ENCODE data around the gene FOXL1. TPM values are rescaled to one million over a fixed set of nuclear protein-coding genes. Genes with fewer than 3 reads are reported as not detected.

FOXL1 gene
- total RNA-seq, 2 experiments from 2014 or later = not detected

DNA sequence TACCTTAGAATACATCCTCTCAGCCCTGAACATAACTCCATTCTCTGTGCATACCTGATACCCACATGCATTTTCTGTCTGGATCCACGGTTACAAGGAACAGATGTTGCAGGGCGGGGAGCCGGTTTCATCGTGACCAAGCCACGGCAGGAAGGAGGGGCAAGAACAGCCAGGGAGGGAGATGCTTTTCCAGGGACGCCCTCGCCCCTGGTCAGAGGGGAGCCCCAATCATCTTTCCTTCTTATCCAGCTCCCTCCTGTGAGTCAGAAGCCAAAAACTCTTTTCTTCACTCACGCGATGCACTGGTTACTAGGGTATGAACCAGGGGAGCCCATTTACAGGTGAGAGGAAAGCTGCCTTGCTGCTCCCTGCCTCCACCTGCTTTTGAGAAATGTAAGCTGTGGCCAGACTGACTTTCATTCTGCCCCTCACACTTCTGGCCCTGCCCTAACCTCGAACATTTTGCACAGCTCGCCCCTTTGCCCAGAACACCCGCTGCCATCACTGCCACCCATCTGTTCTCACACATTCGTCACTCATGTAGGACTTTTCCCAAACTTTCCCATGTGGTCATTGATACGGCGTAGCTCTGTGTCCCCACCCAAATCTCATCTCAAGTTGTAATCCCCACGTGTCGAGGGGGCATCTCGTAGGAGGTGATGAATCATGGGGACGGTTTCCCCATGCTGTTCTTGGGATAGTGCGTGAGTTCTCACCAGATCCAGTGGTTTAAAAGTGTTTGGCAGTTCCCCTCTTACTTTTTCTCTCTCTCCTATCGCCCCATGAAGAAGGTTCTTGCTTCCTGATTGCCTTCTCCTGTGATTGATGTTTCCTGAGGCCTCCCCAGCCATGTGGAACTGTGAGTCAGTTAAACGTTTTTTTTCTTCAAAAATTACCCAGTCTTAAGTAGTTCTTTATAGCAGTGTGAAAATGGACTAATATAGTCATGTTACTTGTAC, 20.5 kb downstream of the FOXL1 start:
- DNase-seq = no peak
- Mint-ChIP-seq H3K36me3 (ENCODE audit: low read depth) (no peaks in the 10 kb centered on the region), H3K4me3 (no peak overlapping the region), H3K9me3 (no peaks in the 10 kb centered on the region), H3K27ac (no peak overlapping the region), H3K4me1 (no peaks in the 10 kb centered on the region), H3K27me3 (peaks cover 35% of the 10 kb centered on the region)
- ChIA-PET POLR2A (no interaction called here), CTCF (no interaction called here)

DNA sequence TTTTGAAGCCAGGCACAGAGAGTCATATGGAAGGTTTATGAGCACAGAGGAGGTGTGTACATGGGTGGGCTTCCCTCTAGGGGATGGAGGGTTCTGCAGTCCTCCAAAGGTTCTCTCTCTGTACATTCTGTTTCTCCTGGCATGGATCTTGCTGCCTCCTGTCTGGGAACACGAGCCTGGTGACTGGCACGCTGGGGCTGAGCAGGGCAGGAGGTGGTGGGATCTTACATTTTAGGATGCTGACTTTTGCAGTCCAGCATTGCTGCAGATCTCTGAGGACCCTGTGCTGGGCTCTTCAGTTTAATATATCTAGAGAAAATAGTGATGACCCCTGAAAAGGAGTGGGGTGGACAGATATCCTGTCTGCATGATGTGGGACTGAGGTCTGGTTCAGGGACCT, 23.0 kb downstream of the FOXL1 start:
- Mint-ChIP-seq H3K27me3 (peaks cover 31% of the 10 kb centered on the region), H3K27ac (no peak overlapping the region), H3K9me3 (no peaks in the 10 kb centered on the region), H3K4me3 (no peak overlapping the region), H3K4me1 (peaks cover 13% of the 10 kb centered on the region), H3K36me3 (ENCODE audit: low read depth) (no peaks in the 10 kb centered on the region)
- no peak for DNase-seq
- ChIA-PET CTCF (no interaction called here), POLR2A (no interaction called here)

DNA sequence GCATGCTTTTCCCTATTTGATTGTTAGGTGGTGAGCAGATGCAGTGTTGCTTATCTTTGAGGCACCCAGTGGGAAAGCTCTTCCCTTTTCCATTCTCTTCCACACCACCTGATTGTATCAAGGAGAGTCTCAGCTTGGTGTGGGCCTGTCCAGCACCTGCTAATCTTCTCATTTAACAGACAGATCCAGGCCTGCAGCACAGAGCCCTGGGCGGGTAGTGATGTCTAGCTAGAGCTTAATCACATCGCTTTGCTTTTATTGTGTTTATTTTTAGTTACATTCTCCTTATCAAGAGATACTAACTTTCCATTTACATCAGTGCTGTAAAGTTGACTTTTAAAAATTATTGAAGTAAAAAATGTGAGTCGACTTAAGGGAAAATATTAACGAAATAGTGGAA, 24.2 kb downstream of the FOXL1 start:
- Mint-ChIP-seq H3K36me3 (ENCODE audit: low read depth) (no peaks in the 10 kb centered on the region), H3K9me3 (no peaks in the 10 kb centered on the region), H3K4me3 (no peak overlapping the region), H3K27ac (no peak overlapping the region), H3K4me1 (peaks cover 13% of the 10 kb centered on the region), H3K27me3 (peaks cover 31% of the 10 kb centered on the region)
- CTCF ChIA-PET = no interaction called here
- no peak for DNase-seq
- POLR2A ChIA-PET = no interaction called here

DNA sequence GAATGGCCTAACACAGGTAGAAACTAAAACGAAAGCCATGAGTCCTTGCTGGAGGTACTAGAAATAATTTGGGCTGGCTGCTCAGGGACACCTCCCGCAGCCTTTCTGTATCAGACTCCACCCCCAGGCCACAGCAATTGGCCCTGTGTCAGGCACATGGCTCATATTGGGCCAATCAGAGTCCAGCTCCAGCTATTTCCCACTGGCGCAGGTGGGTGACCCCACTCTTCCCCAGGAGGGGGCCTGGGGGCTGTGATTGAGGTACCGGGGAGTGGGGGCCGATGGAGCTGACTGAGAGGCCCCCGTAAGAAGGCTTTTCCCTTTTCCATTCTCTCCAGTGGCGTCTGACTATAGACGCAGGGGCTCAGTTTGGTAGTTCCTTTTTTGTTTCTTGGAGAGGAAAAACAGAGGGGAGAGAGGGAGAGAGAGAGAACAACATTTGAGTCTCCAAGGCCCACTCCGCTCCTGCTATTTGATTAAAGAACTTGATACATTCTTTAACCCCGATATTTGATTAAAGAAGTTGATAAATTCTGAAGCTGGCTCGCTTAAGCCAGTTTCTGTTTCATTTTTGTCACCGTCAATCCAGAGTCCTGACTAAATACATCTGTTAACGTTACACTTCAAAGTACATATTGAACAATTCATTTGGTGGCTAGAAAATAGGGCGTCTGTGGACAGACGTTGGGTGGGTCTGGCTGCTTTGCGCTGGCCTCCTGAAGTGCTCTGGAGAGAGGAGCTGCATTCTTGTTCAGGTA, 26.3 kb downstream of the FOXL1 start:
- CTCF ChIA-PET = interaction anchor here (0.6 kb wide), 1 partner anchor 52 kb away, joined by 4 read pairs; no protein-coding TSS in a partner anchor
- peak overlapping the region; percentile 73 for H3K4me3 Mint-ChIP-seq

DNA sequence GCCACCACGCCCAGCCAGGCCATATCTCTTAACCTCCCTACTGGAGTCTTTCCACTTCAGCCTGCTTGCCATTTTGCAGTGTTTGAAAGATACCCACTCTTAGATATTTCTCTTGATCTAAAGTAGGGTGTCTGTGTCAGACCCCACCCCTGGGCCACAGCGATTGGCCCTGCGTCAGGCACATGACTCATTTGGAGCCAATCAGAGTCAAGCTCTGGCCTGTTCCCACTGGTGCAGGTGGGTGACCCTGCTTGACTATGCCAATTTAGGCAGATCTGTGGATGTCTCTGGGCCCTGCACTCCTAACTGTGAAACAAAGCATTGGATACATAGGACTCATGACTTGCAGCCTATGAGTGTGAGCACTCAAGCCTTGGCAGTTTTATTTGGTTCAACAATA, 27.6 kb downstream of the FOXL1 start:
- H3K27me3 Mint-ChIP-seq = peaks cover 9% of the 10 kb centered on the region
- peaks cover 13% of the 10 kb centered on the region for H3K4me1 Mint-ChIP-seq
- DNase-seq = no peak
- H3K27ac Mint-ChIP-seq = no peak overlapping the region
- H3K4me3 Mint-ChIP-seq = no peak overlapping the region
- H3K36me3 Mint-ChIP-seq (ENCODE audit: low read depth) = no peaks in the 10 kb centered on the region
- ChIA-PET POLR2A (no interaction called here), CTCF (interaction anchor here (0.6 kb wide), 1 partner anchor 582 kb away, joined by 5 read pairs; no protein-coding TSS in a partner anchor)
- no peaks in the 10 kb centered on the region for H3K9me3 Mint-ChIP-seq

More for the DNA sequence above, 26.3 kb downstream of the FOXL1 start:
- no peaks in the 10 kb centered on the region for H3K36me3 Mint-ChIP-seq (ENCODE audit: low read depth)
- H3K27ac Mint-ChIP-seq = peak overlapping the region; percentile 85
- H3K27me3 Mint-ChIP-seq = peaks cover 16% of the 10 kb centered on the region
- no peaks in the 10 kb centered on the region for H3K9me3 Mint-ChIP-seq
- peaks cover 13% of the 10 kb centered on the region for H3K4me1 Mint-ChIP-seq
- peak; percentile 56 for DNase-seq
- POLR2A ChIA-PET = no interaction called here

DNA sequence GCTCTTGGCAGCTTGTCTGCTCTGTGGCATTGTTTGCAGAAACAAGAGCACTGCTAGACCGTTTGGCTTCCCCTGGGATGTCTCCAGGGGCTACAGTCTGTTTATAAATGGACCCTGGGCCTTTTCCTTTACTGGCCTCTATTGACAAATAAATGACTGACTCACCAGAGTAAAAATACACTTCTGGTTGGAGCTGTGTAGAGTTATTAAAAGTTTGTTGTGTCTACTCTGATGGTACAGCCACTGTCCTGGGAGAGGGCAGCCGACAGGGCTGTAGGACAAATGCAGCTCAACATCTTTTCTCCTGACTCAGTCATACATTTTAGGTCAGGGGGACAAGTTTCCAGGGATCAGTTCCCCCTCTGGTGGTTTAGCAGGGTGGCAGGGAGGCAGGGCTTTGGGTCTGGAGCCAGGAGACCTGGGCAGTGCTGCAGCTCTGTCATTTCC, 30.0 kb downstream of the FOXL1 start:
- no peak for DNase-seq
- no peak overlapping the region for H3K27ac Mint-ChIP-seq
- H3K4me1 Mint-ChIP-seq = peaks cover 13% of the 10 kb centered on the region
- H3K4me3 Mint-ChIP-seq = no peak overlapping the region
- POLR2A ChIA-PET = no interaction called here
- H3K36me3 Mint-ChIP-seq (ENCODE audit: low read depth) = no peaks in the 10 kb centered on the region
- H3K9me3 Mint-ChIP-seq = no peaks in the 10 kb centered on the region
- CTCF ChIA-PET = no interaction called here
- H3K27me3 Mint-ChIP-seq = peaks cover 1% of the 10 kb centered on the region

DNA sequence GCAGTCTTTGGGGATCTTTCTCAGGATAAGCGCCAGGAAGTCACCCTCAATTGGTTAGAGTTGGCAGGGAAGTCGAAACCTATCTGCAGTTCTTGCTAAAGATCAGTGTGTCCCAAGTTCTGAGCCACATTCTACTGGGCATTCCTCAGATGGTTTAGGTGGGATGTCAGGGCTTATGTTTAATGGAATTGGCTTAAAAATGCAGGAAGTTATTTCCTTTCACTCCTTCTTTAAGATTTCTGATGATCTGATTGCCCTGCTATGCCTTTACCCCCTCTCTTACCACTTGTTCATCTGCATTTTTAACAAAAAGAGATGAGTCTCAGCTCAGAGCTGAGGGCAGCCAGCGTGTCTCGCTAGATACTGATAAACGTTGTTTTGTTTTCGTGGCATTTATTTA, 30.8 kb downstream of the FOXL1 start:
- H3K27me3 Mint-ChIP-seq = peaks cover 1% of the 10 kb centered on the region
- peaks cover 12% of the 10 kb centered on the region for H3K4me1 Mint-ChIP-seq
- no peak overlapping the region for H3K4me3 Mint-ChIP-seq
- no peaks in the 10 kb centered on the region for H3K9me3 Mint-ChIP-seq
- H3K27ac Mint-ChIP-seq = no peak overlapping the region
- no peaks in the 10 kb centered on the region for H3K36me3 Mint-ChIP-seq (ENCODE audit: low read depth)
- DNase-seq = no peak
- ChIA-PET CTCF (no interaction called here), POLR2A (no interaction called here)

DNA sequence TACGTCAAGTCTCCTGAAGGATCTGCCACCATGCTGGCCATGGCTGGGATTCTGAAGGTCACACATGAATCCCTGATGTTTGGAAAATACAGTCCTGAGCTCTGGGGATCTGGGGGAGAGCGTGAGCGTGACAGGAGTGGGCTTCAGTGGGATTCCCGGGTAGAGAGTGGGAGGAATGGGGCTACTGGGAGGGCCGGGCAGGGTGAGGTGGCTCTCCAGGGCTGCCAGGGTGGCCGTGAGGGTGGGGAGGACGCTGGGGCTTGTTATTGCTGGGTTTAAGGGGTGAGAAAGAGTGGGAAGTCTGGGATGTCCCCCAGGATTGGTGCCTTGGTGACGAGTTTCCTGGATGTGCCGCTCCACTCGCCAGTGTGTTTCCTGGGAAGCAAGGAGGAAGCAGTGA, 31.3 kb downstream of the FOXL1 start:
- peaks cover 7% of the 10 kb centered on the region for H3K4me1 Mint-ChIP-seq
- H3K9me3 Mint-ChIP-seq = no peaks in the 10 kb centered on the region
- no peak for DNase-seq
- ChIA-PET POLR2A (no interaction called here), CTCF (no interaction called here)
- H3K4me3 Mint-ChIP-seq = no peak overlapping the region
- no peaks in the 10 kb centered on the region for H3K36me3 Mint-ChIP-seq (ENCODE audit: low read depth)
- H3K27me3 Mint-ChIP-seq = peaks cover 1% of the 10 kb centered on the region
- no peak overlapping the region for H3K27ac Mint-ChIP-seq

DNA sequence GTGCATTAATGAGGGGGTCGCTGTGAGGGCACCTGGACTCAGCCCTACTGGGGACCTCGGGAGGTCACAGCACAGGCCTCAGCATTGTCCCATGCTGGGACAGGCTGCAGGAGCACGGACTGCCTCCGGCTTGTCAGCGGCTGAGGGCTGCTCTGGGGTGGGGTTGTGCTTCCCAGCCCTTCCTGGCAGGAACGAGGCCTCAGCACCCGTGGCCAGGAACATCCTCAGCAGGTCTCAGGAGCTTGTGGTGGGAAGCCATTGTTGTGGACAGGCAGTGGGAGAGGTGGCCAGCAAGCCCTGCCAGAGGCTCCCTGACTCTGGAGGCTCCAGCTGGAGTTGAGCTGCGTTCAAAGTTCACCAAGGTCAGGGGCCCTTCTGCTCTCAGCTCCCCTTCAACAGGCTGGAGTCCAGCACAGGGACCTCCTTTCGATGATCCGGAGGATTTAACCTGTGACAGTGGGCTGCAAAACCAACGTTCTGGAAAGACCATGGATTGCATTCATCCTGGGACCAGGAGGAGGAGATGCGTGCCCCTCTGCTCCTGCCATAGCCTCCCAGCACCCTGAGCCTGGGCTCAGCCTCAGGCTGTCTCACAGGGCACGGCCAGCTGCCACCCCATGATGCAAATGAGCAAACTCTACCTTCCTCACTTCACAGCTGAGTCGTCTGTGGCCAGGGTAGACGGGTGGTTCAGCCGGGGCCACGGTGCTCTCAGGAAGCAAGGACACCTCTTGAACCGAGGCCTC, 32.6 kb downstream of the FOXL1 start:
- Mint-ChIP-seq H3K27me3 (peaks cover 1% of the 10 kb centered on the region), H3K4me3 (no peak overlapping the region), H3K36me3 (ENCODE audit: low read depth) (no peaks in the 10 kb centered on the region), H3K27ac (no peak overlapping the region), H3K4me1 (no peaks in the 10 kb centered on the region), H3K9me3 (no peaks in the 10 kb centered on the region)
- POLR2A ChIA-PET = no interaction called here
- no peak for DNase-seq
- CTCF ChIA-PET = no interaction called here

DNA sequence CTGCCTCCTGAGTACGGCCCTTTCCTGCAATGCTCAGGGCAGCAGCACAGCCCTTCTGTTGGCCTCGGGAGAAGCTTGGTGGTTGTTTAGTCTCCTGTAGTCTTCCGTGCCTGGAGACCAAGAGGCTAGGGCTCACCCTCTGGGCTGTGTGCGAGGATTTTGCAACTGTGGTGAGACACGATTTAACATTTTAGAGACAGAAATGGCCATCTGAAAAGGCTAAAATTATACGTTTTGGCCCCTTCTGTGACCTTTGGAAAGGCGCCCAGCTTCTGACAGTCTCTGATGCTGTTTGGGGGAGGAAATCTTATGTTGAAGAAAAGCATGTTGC, 33.1 kb downstream of the FOXL1 start:
- CTCF ChIA-PET = no interaction called here
- POLR2A ChIA-PET = no interaction called here
- H3K4me3 Mint-ChIP-seq = no peak overlapping the region
- H3K4me1 Mint-ChIP-seq = no peaks in the 10 kb centered on the region
- H3K9me3 Mint-ChIP-seq = no peaks in the 10 kb centered on the region
- DNase-seq = no peak
- H3K27ac Mint-ChIP-seq = no peak overlapping the region
- H3K36me3 Mint-ChIP-seq (ENCODE audit: low read depth) = no peaks in the 10 kb centered on the region
- H3K27me3 Mint-ChIP-seq = peaks cover 1% of the 10 kb centered on the region

DNA sequence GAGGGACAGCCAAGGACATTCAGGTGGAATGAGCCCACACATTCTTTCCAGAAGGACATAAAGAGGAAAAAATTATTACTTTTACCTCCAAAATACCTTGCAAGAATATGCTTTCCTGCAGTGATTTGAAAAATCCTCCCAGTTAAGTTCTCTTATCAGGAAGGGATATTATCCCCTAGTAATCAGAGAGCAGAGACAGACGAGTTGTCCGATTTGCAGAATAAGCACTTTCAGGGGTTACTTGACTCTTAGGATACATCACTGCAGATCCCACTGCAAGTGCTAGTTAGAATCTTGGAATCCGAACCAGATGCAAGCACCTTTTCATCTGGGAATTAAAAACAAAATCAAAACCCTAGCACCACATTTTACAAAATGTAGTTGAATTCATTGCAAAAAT, 33.6 kb downstream of the FOXL1 start:
- Mint-ChIP-seq H3K9me3 (no peaks in the 10 kb centered on the region), H3K4me3 (no peak overlapping the region), H3K27me3 (peaks cover 1% of the 10 kb centered on the region), H3K27ac (no peak overlapping the region), H3K4me1 (no peaks in the 10 kb centered on the region), H3K36me3 (ENCODE audit: low read depth) (no peaks in the 10 kb centered on the region)
- CTCF ChIA-PET = no interaction called here
- DNase-seq = no peak
- POLR2A ChIA-PET = no interaction called here

DNA sequence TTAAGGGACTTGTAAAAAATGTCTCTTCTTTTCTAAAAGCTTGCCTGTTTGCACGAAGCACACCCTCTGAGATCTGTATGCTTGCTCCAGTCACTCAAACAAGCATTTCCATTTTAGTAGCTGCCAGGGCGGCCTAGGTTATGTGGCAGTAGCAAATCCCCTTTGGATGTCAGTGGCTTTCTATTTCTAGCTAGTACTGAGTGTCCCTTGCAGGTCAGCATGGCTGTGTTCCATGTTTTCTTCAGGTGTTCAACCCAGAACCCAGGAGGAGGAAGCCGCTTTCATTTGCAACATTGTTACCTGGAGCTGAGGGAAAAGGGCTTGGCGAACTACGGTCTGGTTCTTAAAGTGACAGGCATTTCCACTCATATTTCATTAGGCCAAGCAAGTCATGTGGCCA, 36.4 kb downstream of the FOXL1 start:
- Mint-ChIP-seq H3K4me3 (no peak overlapping the region), H3K9me3 (no peaks in the 10 kb centered on the region), H3K27ac (no peak overlapping the region), H3K4me1 (no peaks in the 10 kb centered on the region), H3K36me3 (ENCODE audit: low read depth) (no peaks in the 10 kb centered on the region), H3K27me3 (no peaks in the 10 kb centered on the region)
- ChIA-PET POLR2A (no interaction called here), CTCF (no interaction called here)
- DNase-seq = no peak

DNA sequence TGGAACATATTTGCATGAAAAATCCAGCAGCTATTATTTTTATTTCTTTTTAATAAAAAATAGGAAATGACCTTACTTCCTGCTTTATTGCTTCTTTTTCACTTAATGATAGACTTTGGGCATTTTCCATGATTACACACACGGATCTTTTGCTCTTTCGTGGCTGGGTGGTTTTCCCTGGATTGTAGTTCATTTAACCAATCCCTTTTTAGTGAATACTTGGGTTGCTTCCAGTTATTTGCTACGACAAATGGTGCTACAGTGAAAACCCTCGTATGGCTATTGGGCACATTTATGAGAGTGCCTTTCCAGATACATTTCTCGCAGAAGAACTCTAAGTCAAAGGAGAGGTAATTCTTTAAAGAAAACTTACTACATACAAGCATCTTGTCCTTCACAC, 38.6 kb downstream of the FOXL1 start:
- no peaks in the 10 kb centered on the region for H3K4me1 Mint-ChIP-seq
- no peaks in the 10 kb centered on the region for H3K9me3 Mint-ChIP-seq
- ChIA-PET CTCF (interaction anchor here (1.5 kb wide), 1 partner anchor 12 kb away, joined by 3 read pairs; no protein-coding TSS in a partner anchor), POLR2A (no interaction called here)
- H3K4me3 Mint-ChIP-seq = no peak overlapping the region
- no peak overlapping the region for H3K27ac Mint-ChIP-seq
- H3K27me3 Mint-ChIP-seq = no peaks in the 10 kb centered on the region
- no peaks in the 10 kb centered on the region for H3K36me3 Mint-ChIP-seq (ENCODE audit: low read depth)
- DNase-seq = no peak
